Endodermal cell (in vitro differentiated cells): Measurements from ENCODE around the gene ABCG1. TPM values are rescaled to one million over a fixed set of nuclear protein-coding genes. Genes with fewer than 3 reads are reported as not detected.

Source experiments
- DNase-seq: peaks from one replicate; pipeline ENCODE4 v3.0.0-alpha.2; 2017
- H3K27ac ChIP-seq: 2 replicates; pipeline ENCODE4 v1.5.1; 2013; ENCODE audit warnings: mild to moderate bottlenecking, low read depth, low read length, moderate library complexity
- H3K27me3 ChIP-seq: 2 replicates; pipeline ENCODE4 v1.6.1; 2013; ENCODE audit warnings: mild to moderate bottlenecking, low read length, moderate library complexity; ENCODE audit not compliant: insufficient read depth, control insufficient read depth, poor library complexity, severe bottlenecking
- H3K36me3 ChIP-seq: 2 replicates; pipeline ENCODE4 v1.7.0; 2013; ENCODE audit warnings: mild to moderate bottlenecking, low read length, moderate library complexity; ENCODE audit not compliant: control insufficient read depth, insufficient read depth
- H3K4me1 ChIP-seq: one replicate; pipeline ENCODE4 v1.7.0; 2013; ENCODE audit warnings: low read length; ENCODE audit not compliant: control insufficient read depth, insufficient read depth
- H3K4me3 ChIP-seq: 2 replicates; pipeline ENCODE4 v1.5.1; 2013; ENCODE audit warnings: mild to moderate bottlenecking, low read length, moderate library complexity
- H3K9ac ChIP-seq: 2 replicates; pipeline ENCODE4 v1.6.1; 2013; ENCODE audit warnings: mild to moderate bottlenecking, low read length, moderate library complexity; ENCODE audit not compliant: poor library complexity, severe bottlenecking; ENCODE audit errors: extremely low read depth
- H3K9me3 ChIP-seq: 2 replicates; pipeline ENCODE4 v1.6.1; 2013; ENCODE audit warnings: mild to moderate bottlenecking, low read length, moderate library complexity; ENCODE audit not compliant: control insufficient read depth
- H3K27ac Mint-ChIP-seq: 2 replicates; pipeline ENCODE4 v1.8.0; 2020; ENCODE audit warnings: mixed read lengths
- H3K27me3 Mint-ChIP-seq: 2 replicates; pipeline ENCODE4 v1.8.0; 2021; ENCODE audit warnings: mild to moderate bottlenecking, mixed read lengths; ENCODE audit not compliant: insufficient read depth
- H3K36me3 Mint-ChIP-seq: 2 replicates; pipeline ENCODE4 v1.8.0; 2020; ENCODE audit warnings: low read depth, mixed read lengths
- H3K4me1 Mint-ChIP-seq: 2 replicates; pipeline ENCODE4 v1.8.0; 2020; ENCODE audit warnings: mixed read lengths
- H3K4me3 Mint-ChIP-seq: 2 replicates; pipeline ENCODE4 v1.8.0; 2020; ENCODE audit warnings: mild to moderate bottlenecking, moderate library complexity, mixed read lengths
- H3K9me3 Mint-ChIP-seq: 2 replicates; pipeline ENCODE4 v1.8.0; 2020; ENCODE audit warnings: mild to moderate bottlenecking, mixed read lengths
- CTCF ChIP-seq: fragments of 200-600 bp; sonication (generic); conservative IDR thresholded peaks from 2 replicates; pipeline ENCODE4 v1.5.0; 2021; ENCODE audit warnings: antibody characterized with exemption, mild to moderate bottlenecking
- WGBS, 2 experiments: methylation state at CpG; one replicate each; pipeline versions ENCODE4 v1.1.5 to v1.1.7; 2013; ENCODE audit warnings: missing lambda C conversion rate in 2 of 2, mixed read lengths in 1 of 2; ENCODE audit not compliant: insufficient coverage in 1 of 2, insufficient read length in 1 of 2; 5-methylcytosine and 5-hydroxymethylcytosine counted together
- total RNA-seq, 2 donors: library from RNA; stranded (reverse); fragmentation: NEBNext Ultra II Directional in 1 of 2; extraction: Animal tissue kit (Norgen Biotek cat#: 25700) in 1 of 2; gene quantifications; 2 replicates in 1 of 2; 3 replicates in 1 of 2; pipeline ENCODE4 v1.2.1, GENCODE V29; 2021

Gene ABCG1
- total RNA-seq, 2 donors from 2014 or later, result 1.6 to 5.4 TPM

GRCh38 chr21:42305707-42306147, 86.8 kb downstream of the ABCG1 start:
- peaks cover 3% of the 10 kb centered on the region for H3K4me1 Mint-ChIP-seq
- no peaks in the 10 kb centered on the region for H3K36me3 Mint-ChIP-seq
- Histone ChIP-seq H3K27me3 (peaks cover 7% of the 10 kb centered on the region), H3K9ac (no peak overlapping the region), H3K4me3 (no peak overlapping the region), H3K9me3 (no peaks in the 10 kb centered on the region), H3K27ac (no peak overlapping the region), H3K36me3 (no peaks in the 10 kb centered on the region), H3K4me1 (no peaks in the 10 kb centered on the region)
- DNase-seq, result peak; percentile 42
- H3K27ac Mint-ChIP-seq, result no peak overlapping the region
- no peaks in the 10 kb centered on the region for H3K9me3 Mint-ChIP-seq
- 89 to 94% methylated on average over 29 to 33 of the region's 33 CpGs for WGBS, 2 experiments
- no peak overlapping the region for H3K4me3 Mint-ChIP-seq
- peaks cover 3% of the 10 kb centered on the region for H3K27me3 Mint-ChIP-seq
- TF ChIP-seq CTCF, result no peak

- no peaks in the 10 kb centered on the region for H3K9me3 Mint-ChIP-seq
Measured at GRCh38 chr21:42306366-42307035, 87.6 kb downstream of the ABCG1 start.

GRCh38 chr21:42307106-42307505, 88.2 kb downstream of the ABCG1 start:
- no peaks in the 10 kb centered on the region for H3K36me3 ChIP-seq
- no peak for TF ChIP-seq CTCF
- H3K27me3 ChIP-seq, result peaks cover 7% of the 10 kb centered on the region
- no peak overlapping the region for H3K27ac ChIP-seq
- H3K4me1 ChIP-seq, result no peaks in the 10 kb centered on the region
- no peak overlapping the region for H3K4me3 ChIP-seq
- 80 to 84% methylated on average over 4 to 5 of the region's 5 CpGs for WGBS, 2 experiments
- no peak overlapping the region for H3K4me3 Mint-ChIP-seq
- H3K36me3 Mint-ChIP-seq, result no peaks in the 10 kb centered on the region
- no peaks in the 10 kb centered on the region for H3K9me3 Mint-ChIP-seq
- peaks cover 5% of the 10 kb centered on the region for H3K27me3 Mint-ChIP-seq
- peak; percentile 34 for DNase-seq
- no peaks in the 10 kb centered on the region for H3K9me3 ChIP-seq
- H3K9ac ChIP-seq, result no peak overlapping the region
- peaks cover 3% of the 10 kb centered on the region for H3K4me1 Mint-ChIP-seq
- no peak overlapping the region for H3K27ac Mint-ChIP-seq

More at GRCh38 chr21:42306366-42307035, 87.6 kb downstream of the ABCG1 start:
- Histone ChIP-seq H3K36me3 (no peaks in the 10 kb centered on the region), H3K4me3 (no peak overlapping the region), H3K27me3 (peaks cover 7% of the 10 kb centered on the region), H3K4me1 (no peaks in the 10 kb centered on the region), H3K9me3 (no peaks in the 10 kb centered on the region), H3K27ac (no peak overlapping the region), H3K9ac (no peak overlapping the region)
- no peak for TF ChIP-seq CTCF
- Mint-ChIP-seq H3K4me3 (no peak overlapping the region), H3K27ac (no peak overlapping the region), H3K4me1 (peaks cover 3% of the 10 kb centered on the region), H3K36me3 (no peaks in the 10 kb centered on the region), H3K27me3 (peaks cover 5% of the 10 kb centered on the region)
- WGBS, 2 experiments, result 86 to 90% methylated on average over 7 to 17 of the region's 17 CpGs
- DNase-seq, result peak; percentile 33
